ENCODE data around the gene CYB561D1. TPM values are rescaled to one million over a fixed set of nuclear protein-coding genes. Genes with fewer than 3 reads are reported as not detected.

The CYB561D1 gene
- total RNA-seq, 4 donors from 2014 or later: 6.2 to 16.4 (median 8.2) TPM

- Histone ChIP-seq H3K4me3 (peak within 1 kb of the TSS; percentile 79 to 91 (median 81)), H3K27me3 (no peaks in the 10 kb centered on the region), H3K9me3 (no peaks in the 10 kb centered on the region), H3K36me3 (peaks cover 0 to 5% (median 0%) of the 10 kb centered on the region in 4 donors), H3K4me1 (peaks cover 15 to 42% (median 26%) of the 10 kb centered on the region in 4 donors), H3K27ac (replicated peaks in 1 of 4) (peak within 1 kb of the TSS; percentile 69 to 76 (median 74))
- intact Hi-C loops (cut with DNase I): no loop called here
- 4% methylated on average over 12 of the region's 100 CpGs for WGBS
- TF ChIP-seq CTCF (IDR thresholded peaks at IDR 0.05) (no peak), EP300 (IDR thresholded peaks at IDR 0.05) (no peak), POLR2AphosphoS5 (IDR thresholded peaks at IDR 0.05) (no peak), POLR2A (IDR thresholded peaks at IDR 0.05; ENCODE audit: low read depth) (no peak)
- no peak for DNase-seq (ENCODE audit: extremely low spot score)
Observed at GRCh38 chr1:109509176-109510134, 15.6 kb downstream of the CYB561D1 start, which contains the start of gene AMIGO1. Gene AMIGO1 (minus strand): TSS chr1:109509727. CDS start chr1:109508912, 815 bp downstream.

GRCh38 chr1:109513110-109513710 is 19.3 kb downstream of the CYB561D1 start:
- Histone ChIP-seq H3K4me3 (no peak overlapping the region), H3K9me3 (no peaks in the 10 kb centered on the region), H3K36me3 (no peaks in the 10 kb centered on the region), H3K4me1 (peaks cover 15 to 21% (median 20%) of the 10 kb centered on the region in 4 donors), H3K27ac (replicated peaks in 1 of 4) (no peak overlapping the region), H3K27me3 (no peaks in the 10 kb centered on the region)
- intact Hi-C loops (cut with DNase I): no loop called here
- no peak for DNase-seq (ENCODE audit: extremely low spot score)
- 64% methylated on average over 2 of the region's 2 CpGs for WGBS
- TF ChIP-seq POLR2AphosphoS5 (IDR thresholded peaks at IDR 0.05) (no peak), CTCF (IDR thresholded peaks at IDR 0.05) (no peak), EP300 (IDR thresholded peaks at IDR 0.05) (no peak), POLR2A (IDR thresholded peaks at IDR 0.05; ENCODE audit: low read depth) (no peak)

- intact Hi-C loops (cut with DNase I): no loop called here
- H3K27ac ChIP-seq (replicated peaks in 1 of 4): no peak overlapping the region
- DNase-seq (ENCODE audit: extremely low spot score): no peak
- no peak for TF ChIP-seq CTCF (IDR thresholded peaks at IDR 0.05)
- no peak for TF ChIP-seq POLR2A (IDR thresholded peaks at IDR 0.05; ENCODE audit: low read depth)
- no peak for TF ChIP-seq EP300 (IDR thresholded peaks at IDR 0.05)
- no peak for TF ChIP-seq POLR2AphosphoS5 (IDR thresholded peaks at IDR 0.05)
- no peaks in the 10 kb centered on the region for H3K27me3 ChIP-seq
- 81% methylated on average over 3 of the region's 3 CpGs for WGBS
- H3K4me3 ChIP-seq: no peak overlapping the region
- H3K36me3 ChIP-seq: no peaks in the 10 kb centered on the region
- no peaks in the 10 kb centered on the region for H3K9me3 ChIP-seq
- H3K4me1 ChIP-seq: peaks cover 7 to 9% (median 8%) of the 10 kb centered on the region in 4 donors
Observed at GRCh38 chr1:109514846-109515245, 21.0 kb downstream of the CYB561D1 start.

GRCh38 chr1:109516872-109517271 is 23.0 kb downstream of the CYB561D1 start:
- no peaks in the 10 kb centered on the region for H3K9me3 ChIP-seq
- intact Hi-C loops (cut with DNase I): no loop called here
- TF ChIP-seq POLR2A (IDR thresholded peaks at IDR 0.05; ENCODE audit: low read depth) (no peak), CTCF (IDR thresholded peaks at IDR 0.05) (no peak), EP300 (IDR thresholded peaks at IDR 0.05) (no peak), POLR2AphosphoS5 (IDR thresholded peaks at IDR 0.05) (no peak)
- WGBS: 86% methylated on average over 5 of the region's 5 CpGs
- no peak overlapping the region for H3K27ac ChIP-seq (replicated peaks in 1 of 4)
- no peak overlapping the region for H3K4me3 ChIP-seq
- H3K36me3 ChIP-seq: no peaks in the 10 kb centered on the region
- no peaks in the 10 kb centered on the region for H3K4me1 ChIP-seq
- DNase-seq (ENCODE audit: extremely low spot score): no peak
- H3K27me3 ChIP-seq: peaks cover 0 to 9% (median 0%) of the 10 kb centered on the region in 4 donors

Measured in esophagus muscularis mucosa (tissue), 4 donors.